NCI-H510A (cell line): ENCODE measurements around the gene HECTD3.

Experiments
- DNase-seq: peaks from one replicate; lab custom pipeline; 2025; lab: John Stamatoyannopoulos, UW

Gene HECTD3

GRCh38 chr1:45010855-45011811, at the start of gene HECTD3:
Gene HECTD3 (minus strand): TSS chr1:45011324. CDS start chr1:45011257, 67 bp downstream.
- peak; percentile 63 for DNase-seq

DNA sequence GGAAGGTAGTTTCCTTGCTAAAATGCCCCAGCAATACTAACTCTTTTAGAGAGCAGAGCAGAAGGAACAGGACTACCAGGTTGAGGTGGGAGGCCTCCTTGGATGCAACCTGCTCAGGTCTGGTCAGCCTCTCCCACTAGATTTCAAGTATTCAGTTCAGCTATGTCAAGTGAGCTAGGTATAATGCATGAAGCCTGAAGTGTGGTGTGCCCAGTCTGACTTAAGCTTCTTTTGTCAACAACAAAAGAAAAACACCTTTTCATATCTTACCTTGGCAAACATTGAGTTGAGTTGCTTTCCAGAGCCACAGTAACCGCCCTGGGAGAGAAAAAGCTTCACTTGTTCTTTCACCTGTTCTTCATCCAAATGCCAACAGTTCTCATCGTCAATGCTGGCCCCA, 48.7 kb upstream of the HECTD3 start:
- no peak for DNase-seq

DNA sequence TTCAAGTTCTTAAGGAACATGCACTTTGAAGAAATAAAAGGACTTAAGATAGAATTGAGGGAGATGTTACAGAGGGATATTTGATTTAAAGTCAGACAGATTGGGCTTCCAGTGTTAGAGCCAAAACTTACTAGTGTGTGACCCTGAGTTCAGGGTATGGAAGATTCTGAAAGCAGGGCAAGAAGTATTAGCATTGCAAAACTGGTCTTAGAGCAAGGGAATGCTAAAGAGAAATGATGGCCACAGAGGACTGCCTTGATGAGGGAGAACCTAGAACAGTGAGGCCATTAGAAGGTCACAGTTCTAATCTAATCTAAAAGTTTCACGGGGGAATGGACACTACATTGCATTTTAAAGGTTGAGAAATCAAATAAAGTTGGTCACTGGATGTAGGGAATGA, 46.4 kb upstream of the HECTD3 start:
- DNase-seq, result no peak

DNA sequence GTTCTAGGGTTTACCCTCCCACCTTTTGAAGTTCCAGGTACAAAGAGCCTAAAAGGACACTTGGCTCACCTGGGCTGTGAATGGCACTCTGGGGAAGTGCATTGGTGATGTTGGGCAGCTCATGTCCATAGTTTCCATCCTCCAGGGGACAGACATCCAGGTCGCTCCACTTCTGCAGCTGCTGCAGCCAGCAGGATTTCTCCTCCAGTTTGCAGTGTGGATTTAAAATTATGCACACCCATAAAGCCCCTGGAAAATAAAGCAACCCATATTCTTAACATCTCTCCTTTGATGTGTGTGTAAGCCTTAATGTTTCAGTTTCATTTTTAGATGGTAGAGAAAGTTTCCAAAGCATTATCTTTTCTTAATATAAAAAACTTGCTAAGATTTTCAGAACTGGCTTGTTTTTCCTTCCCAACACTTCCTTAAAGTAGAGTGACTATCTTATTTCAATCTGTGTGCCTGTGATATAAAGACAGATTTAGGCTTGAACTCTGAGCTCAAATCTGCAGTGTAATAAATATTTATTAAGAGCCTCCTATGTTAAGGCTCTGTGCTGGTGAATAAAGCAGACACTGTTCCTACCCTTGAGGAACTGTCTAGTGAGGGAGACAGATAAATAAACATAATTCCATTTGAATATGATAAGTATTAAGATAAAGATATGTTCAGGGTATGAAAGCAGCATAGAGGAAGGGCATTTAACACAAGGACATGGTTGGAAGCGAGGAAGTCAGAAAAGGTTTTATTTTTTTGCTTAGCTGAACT, 40.1 kb upstream of the HECTD3 start:
- DNase-seq, result no peak

DNA sequence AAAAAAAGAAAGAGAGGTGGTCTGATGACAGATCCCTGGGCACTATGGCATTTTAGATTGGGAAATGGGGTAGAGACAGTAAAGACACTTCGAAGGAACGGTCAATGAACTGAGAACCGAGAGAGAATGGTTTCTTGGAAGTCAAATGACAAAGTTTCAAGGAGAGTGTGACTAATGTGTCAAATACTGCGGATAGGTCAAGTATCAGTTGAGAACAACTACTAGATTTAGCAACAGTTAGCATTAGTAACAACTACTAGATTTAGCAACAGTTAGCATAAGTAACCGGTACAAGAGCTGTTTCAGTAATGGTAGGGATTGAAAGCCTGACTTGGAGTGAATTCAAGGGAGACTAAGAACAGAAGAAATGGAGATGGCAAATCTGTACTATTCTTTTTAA, 35.9 kb upstream of the HECTD3 start:
- DNase-seq, result no peak

DNA sequence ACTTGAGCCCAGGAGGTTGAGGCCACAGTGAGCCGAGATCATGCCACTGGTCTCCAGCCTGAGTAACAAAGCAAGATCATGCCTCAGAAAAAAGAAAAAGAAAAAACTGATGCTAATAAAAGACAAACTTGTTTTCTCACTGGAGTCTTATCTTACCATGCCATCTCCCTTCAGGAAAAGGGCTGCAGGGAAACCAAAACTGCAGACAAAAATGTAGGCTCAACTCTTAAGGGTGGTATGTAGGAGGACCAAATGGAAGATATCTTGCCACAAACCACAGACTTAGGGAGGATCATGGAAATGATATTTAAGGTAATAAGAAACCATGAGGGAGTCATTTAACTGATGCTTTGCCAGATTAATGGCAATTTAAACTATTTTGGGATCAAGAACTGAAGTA, 33.8 kb upstream of the HECTD3 start:
- no peak for DNase-seq

DNA sequence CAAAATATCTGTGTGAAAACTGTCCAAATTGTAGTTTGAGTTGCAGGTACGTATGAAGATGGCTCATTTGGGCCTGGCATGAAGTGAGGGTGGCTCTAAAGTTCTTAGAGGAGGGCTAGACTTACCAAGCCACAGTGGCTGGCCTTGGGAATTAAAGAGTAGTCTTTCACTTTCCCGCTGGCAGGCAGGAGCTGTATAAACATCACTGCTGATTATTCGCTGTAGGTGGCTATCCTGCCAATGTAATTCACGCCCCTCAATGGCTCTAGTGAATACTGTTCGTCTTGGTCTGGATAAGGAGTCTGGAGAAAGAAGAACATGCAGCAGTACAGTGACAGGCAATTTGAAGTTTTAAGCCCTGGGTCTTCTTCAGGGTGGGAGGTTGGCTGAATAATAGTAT, 32.0 kb upstream of the HECTD3 start:
- DNase-seq, result no peak

- no peak for DNase-seq
Observed at GRCh38 chr1:45040297-45040696, 29.2 kb upstream of the HECTD3 start.

DNA sequence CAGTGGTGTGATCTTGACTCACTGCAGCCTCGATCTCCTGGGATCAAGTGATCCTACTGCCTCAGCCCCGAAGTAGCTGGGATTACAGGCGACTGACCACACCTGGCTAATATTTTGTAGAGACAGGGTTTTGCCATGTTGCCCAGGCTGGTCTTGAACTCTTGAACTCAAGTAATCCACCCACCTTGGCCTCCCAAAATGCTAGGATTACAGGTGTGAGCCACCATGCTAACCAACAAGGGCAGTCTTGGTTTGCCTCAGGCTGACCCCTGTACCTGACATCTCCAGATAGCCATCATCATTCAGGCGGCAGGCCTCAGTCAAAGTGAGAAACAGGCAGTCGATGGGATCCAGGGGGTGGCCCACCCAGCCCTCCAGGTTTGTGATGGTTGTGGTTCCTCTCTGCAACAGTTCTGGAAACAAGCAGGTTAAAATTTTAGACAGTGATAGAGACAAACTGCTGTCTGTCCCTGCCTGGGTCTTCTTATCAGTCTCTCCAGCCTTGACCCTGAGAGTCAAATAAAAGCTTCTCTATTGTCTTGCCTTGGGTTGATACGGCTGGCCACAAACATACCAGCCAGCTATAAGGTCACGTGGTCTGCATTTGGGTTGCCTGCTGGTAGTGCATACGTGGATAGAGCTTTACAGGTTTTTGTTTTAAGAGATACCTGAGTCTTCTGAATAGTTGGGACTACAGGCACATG, 27.7 kb upstream of the HECTD3 start:
- DNase-seq, result no peak

DNA sequence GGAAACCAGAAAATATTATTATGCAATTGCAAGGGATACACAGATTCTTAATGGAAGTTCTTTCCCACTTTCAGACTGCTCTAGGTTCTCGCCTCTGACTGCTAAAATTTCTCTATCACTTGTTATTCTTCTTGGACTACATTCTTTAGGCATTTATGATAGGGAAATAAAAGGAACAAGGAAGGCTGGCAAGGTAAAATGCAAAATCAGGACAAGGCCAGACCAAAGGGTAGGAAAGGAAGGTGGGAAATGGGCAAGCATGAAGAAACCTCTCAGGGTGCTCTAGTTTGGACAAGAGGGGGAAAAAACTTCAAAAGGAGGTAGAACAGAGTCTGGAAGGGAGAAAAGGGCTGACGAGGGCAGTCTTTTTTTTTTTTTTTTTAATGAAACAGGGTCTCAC, 27.1 kb upstream of the HECTD3 start:
- DNase-seq, result no peak

DNA sequence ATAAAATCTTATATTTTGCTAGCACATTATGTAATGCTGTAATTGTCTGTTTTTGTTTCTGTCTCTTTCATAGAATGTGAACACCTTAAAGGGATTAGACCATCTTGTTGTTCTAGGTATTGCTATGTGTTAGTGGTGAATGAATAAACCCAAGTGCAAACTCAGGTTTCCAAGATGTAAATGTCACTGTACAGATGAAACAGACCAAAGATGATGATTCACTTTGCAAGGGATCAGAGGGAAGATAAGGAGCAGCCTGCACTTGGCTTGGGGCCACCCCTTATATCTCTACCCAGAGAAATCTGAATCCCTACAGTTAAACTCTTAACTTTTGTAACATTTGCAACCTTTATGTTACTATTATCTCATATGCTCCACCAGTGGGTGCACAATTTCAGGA, 26.3 kb upstream of the HECTD3 start:
- DNase-seq, result no peak

GRCh38 chr1:45035631-45036301, 24.6 kb upstream of the HECTD3 start:
- no peak for DNase-seq

- no peak for DNase-seq
Observed at GRCh38 chr1:45033356-45033755, 22.2 kb upstream of the HECTD3 start.

DNA sequence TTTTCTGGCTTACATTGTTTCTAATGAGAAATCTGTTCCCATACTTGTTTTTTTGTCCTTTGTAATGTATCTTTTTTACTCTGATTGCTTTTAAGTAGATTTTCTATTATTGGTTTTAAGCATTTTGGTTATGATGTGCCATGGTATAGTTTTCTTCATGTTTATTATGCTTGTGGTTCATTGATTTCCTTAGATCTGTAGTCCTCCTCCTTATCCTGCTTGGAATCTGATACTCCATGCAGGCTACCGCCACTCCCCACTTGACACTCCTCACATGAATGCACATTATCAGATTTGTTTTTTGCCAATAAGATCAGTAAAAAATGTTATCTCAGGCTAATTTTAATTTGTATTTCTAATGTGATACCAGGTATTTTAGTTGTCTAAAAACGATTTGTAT, 21.7 kb upstream of the HECTD3 start:
- DNase-seq, result no peak

DNA sequence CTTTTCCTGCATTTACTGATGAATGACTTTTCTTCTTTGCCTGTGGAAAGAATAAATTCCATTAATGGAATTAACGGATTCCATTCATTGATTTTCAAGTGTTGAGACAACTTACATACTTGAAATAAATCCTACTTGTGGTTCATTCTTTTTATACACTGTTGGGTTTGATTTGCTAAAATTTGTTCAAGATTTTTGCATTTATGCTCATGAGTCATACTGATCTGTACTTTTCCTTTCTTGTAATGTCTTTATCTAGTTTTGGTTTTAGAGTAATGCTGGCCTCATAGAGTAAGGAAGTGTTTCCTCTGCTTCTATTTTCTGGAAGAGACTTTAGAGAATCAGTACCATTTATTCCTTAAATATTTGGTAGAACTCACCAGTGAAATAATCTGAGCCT, 15.3 kb upstream of the HECTD3 start:
- no peak for DNase-seq

- DNase-seq, result no peak
Observed at GRCh38 chr1:45023663-45024062, 12.5 kb upstream of the HECTD3 start.

DNA sequence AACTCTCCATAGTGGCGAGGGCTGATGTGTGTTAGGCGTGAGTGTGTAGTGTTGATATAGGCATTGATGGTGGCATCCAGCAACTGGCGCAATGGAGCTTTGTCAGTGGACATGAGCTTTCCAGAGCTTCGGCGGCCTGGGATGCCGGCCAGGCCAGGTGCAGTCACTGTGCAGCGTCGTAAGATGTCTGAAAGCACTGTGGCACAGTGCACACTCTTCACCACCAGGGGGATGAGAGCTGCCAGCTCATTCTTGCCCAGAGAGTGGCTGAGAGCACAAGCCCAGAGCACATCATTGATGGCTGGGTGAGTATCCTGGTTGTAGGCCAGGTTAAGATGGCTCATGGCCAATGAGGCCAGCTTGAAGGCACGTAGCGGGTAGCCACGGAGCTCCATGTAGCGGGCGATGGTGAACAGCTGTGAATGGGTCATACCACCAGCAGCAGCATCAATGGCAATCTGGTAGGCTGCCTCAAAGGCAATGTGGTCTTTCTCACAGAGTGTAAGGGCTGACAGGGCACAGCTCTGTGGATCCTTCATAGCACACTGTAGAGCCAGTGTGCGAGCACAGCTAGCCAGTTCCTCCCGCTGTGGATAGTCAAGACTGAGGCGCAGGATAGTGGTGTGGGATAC, 7.6 kb upstream of the HECTD3 start:
- DNase-seq, result peak; percentile 58

DNA sequence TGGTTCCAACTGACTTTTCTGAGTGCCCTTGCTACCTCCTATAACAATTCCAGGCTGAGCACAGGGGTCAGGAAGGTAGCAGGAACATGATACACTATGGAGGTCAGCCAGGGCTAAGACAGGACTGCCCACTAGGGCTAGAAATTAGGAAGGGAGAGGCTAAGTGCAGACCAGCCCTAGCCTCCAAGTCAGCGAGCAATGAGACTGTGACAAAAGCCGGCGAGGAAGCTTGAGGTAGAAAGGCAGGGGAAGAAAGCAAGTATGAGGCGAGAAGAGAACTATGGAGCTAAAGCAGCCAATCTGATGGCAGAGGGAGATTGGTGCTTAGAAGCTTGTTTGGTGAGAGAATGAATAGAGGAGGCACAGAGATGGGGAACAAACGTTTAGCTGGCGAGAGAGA, 5.6 kb upstream of the HECTD3 start:
- no peak for DNase-seq

DNA sequence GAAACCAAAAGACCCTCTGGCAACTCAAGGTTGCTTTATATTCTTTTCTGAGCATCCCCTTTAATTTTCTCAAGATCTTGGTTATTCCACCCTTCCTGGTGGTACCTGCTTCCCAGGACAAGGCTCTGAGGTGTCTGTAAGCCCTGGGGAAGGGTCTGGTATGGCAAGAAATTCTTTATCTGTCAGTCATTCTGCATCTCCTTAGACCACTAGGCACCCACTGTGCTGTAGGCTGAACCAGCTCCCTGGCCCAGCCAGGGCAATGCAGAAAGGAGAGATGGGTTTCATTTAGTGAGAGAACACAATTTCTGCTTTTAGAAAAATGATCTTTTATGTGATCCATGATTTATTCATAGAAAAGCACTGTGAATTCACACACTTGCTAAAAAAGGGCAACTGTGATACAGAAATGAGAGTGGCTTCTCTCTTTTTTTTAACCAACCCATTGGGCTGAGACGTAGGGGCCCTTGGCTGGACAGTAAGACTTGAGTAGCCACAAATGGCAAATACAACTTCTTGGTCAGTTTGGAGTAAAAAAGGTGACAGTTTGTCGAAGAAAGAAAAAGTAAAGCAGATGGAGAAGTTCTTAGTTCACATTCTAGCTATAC, 5.1 kb upstream of the HECTD3 start:
- no peak for DNase-seq

- DNase-seq, result no peak
Observed at GRCh38 chr1:45015683-45016082, 4.6 kb upstream of the HECTD3 start.
